NCI-H774 (cell line): ENCODE data around the gene GPR171.

Source experiments
- DNase-seq: peaks from one replicate; lab custom pipeline; 2025; lab: John Stamatoyannopoulos, UW

The GPR171 gene

GRCh38 chr3:151213881-151214280, 10.9 kb upstream of the GPR171 start:
- DNase-seq, result no peak

- no peak for DNase-seq
These were observed 10.1 kb upstream of the GPR171 start for GRCh38 chr3:151213151-151213550.

GRCh38 chr3:151210676-151211381, 7.8 kb upstream of the GPR171 start:
- DNase-seq, result peak; percentile 12

GRCh38 chr3:151209654-151210053, 6.6 kb upstream of the GPR171 start:
- DNase-seq, result no peak

- no peak for DNase-seq
These were observed 3.2 kb upstream of the GPR171 start for GRCh38 chr3:151206201-151206600.

GRCh38 chr3:151205482-151205881, 2.5 kb upstream of the GPR171 start:
- no peak for DNase-seq

- DNase-seq, result no peak
These were observed 1.8 kb upstream of the GPR171 start for GRCh38 chr3:151204530-151205402.

GRCh38 chr3:151201051-151201730, 1.8 kb downstream of the GPR171 start:
- no peak for DNase-seq

GRCh38 chr3:151200586-151200985, 2.4 kb downstream of the GPR171 start:
- DNase-seq, result no peak

GRCh38 chr3:151199554-151200438, 3.2 kb downstream of the GPR171 start:
- no peak for DNase-seq

- DNase-seq, result no peak
These were observed 4.2 kb downstream of the GPR171 start for GRCh38 chr3:151198849-151199248.

- DNase-seq, result no peak
These were observed 4.8 kb downstream of the GPR171 start for GRCh38 chr3:151197981-151198767.

GRCh38 chr3:151197228-151197627, 5.8 kb downstream of the GPR171 start:
- no peak for DNase-seq

GRCh38 chr3:151196434-151196833, 6.6 kb downstream of the GPR171 start:
- DNase-seq, result peak; percentile 13

GRCh38 chr3:151195826-151196225, 7.2 kb downstream of the GPR171 start:
- no peak for DNase-seq

- DNase-seq, result no peak
These were observed 10.5 kb downstream of the GPR171 start for GRCh38 chr3:151192545-151192944.

- DNase-seq, result no peak
These were observed 11.9 kb downstream of the GPR171 start for GRCh38 chr3:151191095-151191494.

- DNase-seq, result no peak
These were observed 19.7 kb downstream of the GPR171 start for GRCh38 chr3:151183265-151183671.

GRCh38 chr3:151182349-151183079, 20.5 kb downstream of the GPR171 start:
- no peak for DNase-seq

GRCh38 chr3:151178208-151178845, 24.7 kb downstream of the GPR171 start:
- DNase-seq, result no peak
